Calu3 (cell line): ENCODE results near the gene PGK2. TPM values are rescaled to one million over a fixed set of nuclear protein-coding genes. Genes with fewer than 3 reads are reported as not detected.

ENCODE experiments used
- BruUV-seq: library from RNA; stranded (reverse); fragments of 400-500 nt; replicated peaks from 2 replicates; lab custom pipeline; 2021; lab: Mats Ljungman, UMichigan
- CTCF ChIA-PET: fragments of 300-600 bp; sonication (Branson Sonifier 250); formaldehyde crosslinking; loops from one replicate; lab custom pipeline; 2022; ENCODE audit warnings: antibody characterized with exemption; lab: Charles Lee
- DNase-seq: peaks from one replicate; pipeline ENCODE4 v3.0.0; 2022
- H3K27ac Mint-ChIP-seq: one replicate; pipeline ENCODE4 v1.8.0; 2022; ENCODE audit warnings: mixed read lengths; ENCODE audit not compliant: unreplicated experiment
- H3K27me3 Mint-ChIP-seq: one replicate; pipeline ENCODE4 v1.8.0; 2022; ENCODE audit warnings: mixed read lengths; ENCODE audit not compliant: unreplicated experiment
- H3K36me3 Mint-ChIP-seq: one replicate; pipeline ENCODE4 v1.8.0; 2022; ENCODE audit warnings: mild to moderate bottlenecking, moderate library complexity, mixed read lengths; ENCODE audit not compliant: insufficient read depth, unreplicated experiment
- H3K4me1 Mint-ChIP-seq: one replicate; pipeline ENCODE4 v1.8.0; 2022; ENCODE audit warnings: mild to moderate bottlenecking, low read depth, mixed read lengths; ENCODE audit not compliant: unreplicated experiment
- H3K4me3 Mint-ChIP-seq: one replicate; pipeline ENCODE4 v1.8.0; 2022; ENCODE audit warnings: mild to moderate bottlenecking, low read depth, moderate library complexity, mixed read lengths; ENCODE audit not compliant: unreplicated experiment
- H3K9me3 Mint-ChIP-seq: one replicate; pipeline ENCODE4 v1.8.0; 2022; ENCODE audit warnings: low read depth, mixed read lengths; ENCODE audit not compliant: unreplicated experiment
- intact Hi-C: fragments of 100-400 bp; cut with micrococcal nuclease; formaldehyde crosslinking; loops from one replicate; pipeline ENCODE4 v1.10.0; 2022; ENCODE audit not compliant: unreplicated experiment
- total RNA-seq: library from RNA; stranded (reverse); gene quantifications from 2 replicates; pipeline ENCODE4 v1.2.3, GENCODE V29; 2022
- TF ChIP-seq, protein P1 (sequence below): fragments of 200-600 bp; IDR thresholded peaks from one replicate; pipeline ENCODE4 v1.8.0; 2022; ENCODE audit warnings: antibody characterized with exemption; ENCODE audit not compliant: unreplicated experiment

PGK2 gene
- total RNA-seq, 1 experiment from 2014 or later, result not detected

DNA sequence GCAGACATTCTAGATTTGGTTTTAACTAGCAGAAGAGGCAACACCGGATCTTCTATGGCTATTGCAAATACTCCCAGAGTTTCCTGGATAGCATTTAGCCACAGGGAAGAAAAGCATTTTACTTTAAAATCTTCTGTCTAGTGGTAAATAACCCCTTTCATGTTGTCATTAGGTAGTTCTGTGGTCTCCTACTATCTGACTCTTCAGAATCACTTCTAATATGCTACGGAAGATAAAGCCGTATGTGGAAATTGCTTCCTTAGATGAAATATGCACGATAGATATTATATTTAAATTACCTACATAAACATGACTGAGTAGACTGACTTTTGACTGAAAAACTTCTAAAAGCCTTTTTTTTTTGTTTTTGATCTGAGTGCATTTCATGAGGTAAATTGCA, 43.7 kb downstream of the PGK2 start:
- intact Hi-C loops, result loop anchor here (5.0 to 10.0 kb wide), 4 partner anchors 51 to 209 kb away; no protein-coding TSS in a partner anchor
- no peak overlapping the region for H3K27ac Mint-ChIP-seq
- CTCF ChIA-PET, result no interaction called here
- H3K9me3 Mint-ChIP-seq, result no peaks in the 10 kb centered on the region
- H3K36me3 Mint-ChIP-seq, result no peaks in the 10 kb centered on the region
- BruUV-seq, result no TSS peak
- H3K4me3 Mint-ChIP-seq, result no peak overlapping the region
- no peaks in the 10 kb centered on the region for H3K27me3 Mint-ChIP-seq
- no peak for DNase-seq
- TF ChIP-seq, protein P1, sequence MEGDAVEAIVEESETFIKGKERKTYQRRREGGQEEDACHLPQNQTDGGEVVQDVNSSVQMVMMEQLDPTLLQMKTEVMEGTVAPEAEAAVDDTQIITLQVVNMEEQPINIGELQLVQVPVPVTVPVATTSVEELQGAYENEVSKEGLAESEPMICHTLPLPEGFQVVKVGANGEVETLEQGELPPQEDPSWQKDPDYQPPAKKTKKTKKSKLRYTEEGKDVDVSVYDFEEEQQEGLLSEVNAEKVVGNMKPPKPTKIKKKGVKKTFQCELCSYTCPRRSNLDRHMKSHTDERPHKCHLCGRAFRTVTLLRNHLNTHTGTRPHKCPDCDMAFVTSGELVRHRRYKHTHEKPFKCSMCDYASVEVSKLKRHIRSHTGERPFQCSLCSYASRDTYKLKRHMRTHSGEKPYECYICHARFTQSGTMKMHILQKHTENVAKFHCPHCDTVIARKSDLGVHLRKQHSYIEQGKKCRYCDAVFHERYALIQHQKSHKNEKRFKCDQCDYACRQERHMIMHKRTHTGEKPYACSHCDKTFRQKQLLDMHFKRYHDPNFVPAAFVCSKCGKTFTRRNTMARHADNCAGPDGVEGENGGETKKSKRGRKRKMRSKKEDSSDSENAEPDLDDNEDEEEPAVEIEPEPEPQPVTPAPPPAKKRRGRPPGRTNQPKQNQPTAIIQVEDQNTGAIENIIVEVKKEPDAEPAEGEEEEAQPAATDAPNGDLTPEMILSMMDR, result no peak
- peaks cover 19% of the 10 kb centered on the region for H3K4me1 Mint-ChIP-seq

DNA sequence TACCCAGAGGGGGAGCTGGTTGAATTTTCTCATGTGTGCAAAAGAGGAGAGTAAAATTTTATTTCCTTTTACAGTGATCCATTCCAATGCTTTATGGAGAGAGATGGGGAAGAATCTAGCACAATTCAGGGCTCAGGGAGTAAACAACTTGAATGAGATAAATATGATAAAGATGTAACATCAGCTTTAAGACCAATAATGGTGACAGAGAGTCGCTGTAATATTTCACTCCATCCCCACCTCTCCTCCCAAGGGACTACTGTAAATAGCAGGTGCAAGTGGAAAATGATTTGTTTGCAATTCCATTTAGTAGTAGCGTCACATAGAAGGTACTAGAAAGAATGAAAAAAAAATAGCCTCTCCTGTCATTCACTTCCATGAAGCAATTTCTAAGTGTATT, 47.7 kb downstream of the PGK2 start:
- H3K36me3 Mint-ChIP-seq, result no peaks in the 10 kb centered on the region
- no peak overlapping the region for H3K4me3 Mint-ChIP-seq
- no peaks in the 10 kb centered on the region for H3K9me3 Mint-ChIP-seq
- BruUV-seq, result no TSS peak
- CTCF ChIA-PET, result interaction anchor here (0.7 kb wide), 1 partner anchor 37 kb away, joined by 3 read pairs; no protein-coding TSS in a partner anchor
- DNase-seq, result no peak
- no peak overlapping the region for H3K27ac Mint-ChIP-seq
- intact Hi-C loops, result no loop called here
- H3K4me1 Mint-ChIP-seq, result peaks cover 9% of the 10 kb centered on the region
- TF ChIP-seq, protein P1, result no peak
- no peaks in the 10 kb centered on the region for H3K27me3 Mint-ChIP-seq

DNA sequence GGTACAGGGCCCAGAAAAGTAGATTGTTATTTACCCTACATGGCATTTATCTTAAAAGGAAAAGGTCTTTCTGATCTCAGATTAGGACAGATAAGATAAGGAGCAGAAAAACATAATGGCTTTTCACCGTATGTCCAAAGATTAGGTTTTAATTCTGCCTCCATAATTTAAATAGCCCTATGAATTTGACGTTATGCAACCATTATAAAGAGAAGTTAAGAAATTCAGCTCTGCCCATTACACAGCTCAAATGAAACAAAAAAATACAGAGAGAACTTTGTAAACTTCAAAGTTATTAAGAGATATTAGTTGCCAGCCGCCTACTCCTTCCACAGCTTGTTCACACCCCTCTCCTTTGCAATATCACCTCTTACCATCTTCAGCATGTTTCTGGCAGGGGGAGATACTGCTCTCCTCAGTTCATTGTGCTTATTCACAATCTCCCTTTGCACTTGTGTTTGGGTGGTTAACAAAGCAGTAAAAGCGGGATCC, 51.0 kb downstream of the PGK2 start:
- H3K27me3 Mint-ChIP-seq, result no peaks in the 10 kb centered on the region
- H3K4me1 Mint-ChIP-seq, result peaks cover 9% of the 10 kb centered on the region
- H3K9me3 Mint-ChIP-seq, result no peaks in the 10 kb centered on the region
- no TSS peak for BruUV-seq
- no peak overlapping the region for H3K4me3 Mint-ChIP-seq
- DNase-seq, result no peak
- CTCF ChIA-PET, result no interaction called here
- H3K36me3 Mint-ChIP-seq, result no peaks in the 10 kb centered on the region
- intact Hi-C loops, result no loop called here
- TF ChIP-seq, protein P1, result no peak
- H3K27ac Mint-ChIP-seq, result no peak overlapping the region

Other genes starting within 250 kb of the PGK2 start
- gene C6orf141, start 236.6 kb downstream of the PGK2 start, total RNA-seq, result 60.9 and 74.2 TPM in 2 replicates
- gene RHAG, start 150.4 kb downstream of the PGK2 start, total RNA-seq, result not detected in 2 replicates
- not detected in 2 replicates for gene CRISP2, start 73.7 kb downstream of the PGK2 start, total RNA-seq
- gene CRISP3, start 42.9 kb downstream of the PGK2 start, total RNA-seq, result 1.5 and 7.0 TPM in 2 replicates
- not detected in 2 replicates for gene CRISP1, start 79.2 kb upstream of the PGK2 start, total RNA-seq
- gene DEFB114, start 176.9 kb upstream of the PGK2 start, total RNA-seq, result not detected in 2 replicates
- not detected in 2 replicates for gene DEFB113, start 182.3 kb upstream of the PGK2 start, total RNA-seq
- not detected in 2 replicates for gene DEFB110, start 234.7 kb upstream of the PGK2 start, total RNA-seq